ENCODE measurements around the gene ATXN7. TPM values are rescaled to one million over a fixed set of nuclear protein-coding genes. Genes with fewer than 3 reads are reported as not detected.

The ATXN7 gene
- total RNA-seq, 4 donors from 2014 or later = 44.8 to 113 (median 51.0) TPM

GRCh38 chr3:63910891-63911290, 47.2 kb downstream of the ATXN7 start:
- Histone ChIP-seq H3K27me3 (no peaks in the 10 kb centered on the region), H3K4me1 (peaks cover 6 to 46% (median 28%) of the 10 kb centered on the region in 4 donors), H3K36me3 (no peaks in the 10 kb centered on the region), H3K9me3 (no peaks in the 10 kb centered on the region), H3K27ac (peak overlapping the region; percentile 96 to 99 (median 98)), H3K4me3 (peak overlapping the region in 2 of 4 donors; percentile 72 to 73)
- WGBS, 2 donors (ENCODE audit: low coverage in 1 of 2) = 13 to 26% methylated on average over 1 of the region's 1 CpG
- intact Hi-C loops (cut with DNase I; ENCODE audit: low total_unique reads) = loop anchor here (10.0 kb wide), 1 partner anchor 84 kb away; no protein-coding TSS in a partner anchor
- in situ Hi-C loops (cut with MboI; ENCODE audit: low pct_ligation_motif_present in 1 of 4, low pct_unique_long_range_greater_than_20kb in 1 of 4, low sequenced_read_pairs in 3 of 4) = no loop called here
- no peak for TF ChIP-seq POLR2A (IDR thresholded peaks at IDR 0.05)
- TF ChIP-seq EP300 (IDR thresholded peaks at IDR 0.05; ENCODE audit: low read depth) = no peak
- TF ChIP-seq, protein P1, sequence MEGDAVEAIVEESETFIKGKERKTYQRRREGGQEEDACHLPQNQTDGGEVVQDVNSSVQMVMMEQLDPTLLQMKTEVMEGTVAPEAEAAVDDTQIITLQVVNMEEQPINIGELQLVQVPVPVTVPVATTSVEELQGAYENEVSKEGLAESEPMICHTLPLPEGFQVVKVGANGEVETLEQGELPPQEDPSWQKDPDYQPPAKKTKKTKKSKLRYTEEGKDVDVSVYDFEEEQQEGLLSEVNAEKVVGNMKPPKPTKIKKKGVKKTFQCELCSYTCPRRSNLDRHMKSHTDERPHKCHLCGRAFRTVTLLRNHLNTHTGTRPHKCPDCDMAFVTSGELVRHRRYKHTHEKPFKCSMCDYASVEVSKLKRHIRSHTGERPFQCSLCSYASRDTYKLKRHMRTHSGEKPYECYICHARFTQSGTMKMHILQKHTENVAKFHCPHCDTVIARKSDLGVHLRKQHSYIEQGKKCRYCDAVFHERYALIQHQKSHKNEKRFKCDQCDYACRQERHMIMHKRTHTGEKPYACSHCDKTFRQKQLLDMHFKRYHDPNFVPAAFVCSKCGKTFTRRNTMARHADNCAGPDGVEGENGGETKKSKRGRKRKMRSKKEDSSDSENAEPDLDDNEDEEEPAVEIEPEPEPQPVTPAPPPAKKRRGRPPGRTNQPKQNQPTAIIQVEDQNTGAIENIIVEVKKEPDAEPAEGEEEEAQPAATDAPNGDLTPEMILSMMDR (IDR thresholded peaks at IDR 0.05) = no peak
- TF ChIP-seq POLR2AphosphoS5 (IDR thresholded peaks at IDR 0.05) = no peak
- DNase-seq = no peak

GRCh38 chr3:63911509-63911872, 47.8 kb downstream of the ATXN7 start:
- WGBS, 2 donors (ENCODE audit: low coverage in 1 of 2) = 0% methylated on average over 10 to 18 of the region's 18 CpGs
- no peaks in the 10 kb centered on the region for H3K36me3 ChIP-seq
- DNase-seq = no peak
- in situ Hi-C loops (cut with MboI; ENCODE audit: low pct_ligation_motif_present in 1 of 4, low pct_unique_long_range_greater_than_20kb in 1 of 4, low sequenced_read_pairs in 3 of 4) = no loop called here
- no peak for TF ChIP-seq POLR2A (IDR thresholded peaks at IDR 0.05)
- TF ChIP-seq, protein P1 (IDR thresholded peaks at IDR 0.05) = no peak
- TF ChIP-seq POLR2AphosphoS5 (IDR thresholded peaks at IDR 0.05) = no peak
- TF ChIP-seq EP300 (IDR thresholded peaks at IDR 0.05; ENCODE audit: low read depth) = no peak
- intact Hi-C loops (cut with DNase I; ENCODE audit: low total_unique reads) = loop anchor here (10.0 kb wide), 1 partner anchor 83 kb away; no protein-coding TSS in a partner anchor
- peak overlapping the region; percentile 62 to 81 (median 72) for H3K4me3 ChIP-seq
- peak overlapping the region; percentile 96 to 99 (median 98) for H3K27ac ChIP-seq
- H3K27me3 ChIP-seq = no peaks in the 10 kb centered on the region
- peaks cover 6 to 46% (median 28%) of the 10 kb centered on the region in 4 donors for H3K4me1 ChIP-seq
- no peaks in the 10 kb centered on the region for H3K9me3 ChIP-seq

DNA sequence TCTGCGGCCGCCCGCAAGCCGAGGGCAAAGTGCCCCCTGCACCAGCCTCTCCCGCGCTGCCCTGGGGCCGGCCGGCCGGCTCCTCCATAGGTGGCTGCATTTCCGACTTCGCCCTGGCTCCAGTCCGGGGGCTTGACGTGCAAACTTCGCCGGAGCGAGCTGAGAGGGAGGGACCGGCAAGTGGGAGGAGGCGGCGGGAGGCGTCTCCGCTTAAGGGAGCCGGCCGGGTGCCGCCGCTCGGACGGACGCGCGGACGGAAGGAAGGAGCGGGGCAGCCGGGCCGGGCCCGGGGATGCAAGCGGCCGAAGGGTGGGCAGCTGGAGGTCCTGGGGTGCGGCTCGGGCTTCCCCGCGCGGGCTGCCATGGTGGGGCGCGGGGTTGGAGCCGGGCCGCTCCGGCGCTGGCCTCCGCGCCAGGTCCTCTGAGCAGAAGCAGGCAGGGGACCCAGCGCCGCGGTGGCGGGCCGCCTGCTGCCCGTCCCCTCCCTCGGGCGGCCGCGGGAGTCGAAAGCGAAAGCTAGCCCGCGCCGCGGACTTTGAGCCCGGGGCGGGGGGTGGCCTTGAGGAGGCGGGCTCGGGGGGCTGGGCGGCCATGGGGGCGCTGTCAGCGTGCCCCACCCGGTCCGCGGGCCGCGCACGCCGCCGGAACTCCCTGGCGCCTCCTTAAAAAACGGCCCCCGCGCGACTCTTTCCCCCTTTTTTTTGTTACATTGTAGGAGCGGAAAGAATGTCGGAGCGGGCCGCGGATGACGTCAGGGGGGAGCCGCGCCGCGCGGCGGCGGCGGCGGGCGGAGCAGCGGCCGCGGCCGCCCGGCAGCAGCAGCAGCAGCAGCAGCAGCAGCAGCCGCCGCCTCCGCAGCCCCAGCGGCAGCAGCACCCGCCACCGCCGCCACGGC, 48.5 kb downstream of the ATXN7 start, which contains the start of gene SCAANT1:
Gene SCAANT1, minus strand, starts transcription at position 511 of the 895 bp plus-strand sequence.
- TF ChIP-seq, protein P1 (IDR thresholded peaks at IDR 0.05) = peak in 3 of 5 experiments; percentile 7 to 51 (median 46)
- TF ChIP-seq EP300 (IDR thresholded peaks at IDR 0.05; ENCODE audit: low read depth) = peak; percentile 15
- peak; percentile 73 for TF ChIP-seq POLR2A (IDR thresholded peaks at IDR 0.05)
- peak; percentile 53 to 78 (median 77) for TF ChIP-seq POLR2AphosphoS5 (IDR thresholded peaks at IDR 0.05)
- Histone ChIP-seq H3K9me3 (no peaks in the 10 kb centered on the region), H3K36me3 (peaks cover 0 to 4% (median 0%) of the 10 kb centered on the region in 4 donors), H3K4me1 (peaks cover 6 to 41% (median 28%) of the 10 kb centered on the region in 4 donors), H3K27me3 (no peaks in the 10 kb centered on the region), H3K4me3 (peak within 1 kb of the TSS; percentile 62 to 81 (median 72)), H3K27ac (peak within 1 kb of the TSS; percentile 96 to 99 (median 98))
- WGBS, 2 donors (ENCODE audit: low coverage in 1 of 2) = 0% methylated on average over 54 of the region's 115 CpGs; no CpG with 5 or more reads in 1 of the 2 donors
- intact Hi-C loops (cut with DNase I; ENCODE audit: low total_unique reads) = loop anchor here (10.0 kb wide), 1 partner anchor 83 kb away; no protein-coding TSS in a partner anchor
- in situ Hi-C loops (cut with MboI; ENCODE audit: low pct_ligation_motif_present in 1 of 4, low pct_unique_long_range_greater_than_20kb in 1 of 4, low sequenced_read_pairs in 3 of 4) = no loop called here
- DNase-seq = peak; percentile 92
